HUES6 (cell line): Measurements from ENCODE around the gene KCNJ6.
"Not testable (repeated sequence)": the region's sequence is repeated elsewhere in the genome, so short reads cannot be mapped to it uniquely, and the experiment has no call there.

Experiments used
- H3K27ac ChIP-seq: 2 replicates; pipeline ENCODE4 v1.7.0; 2013; ENCODE audit warnings: low read depth, mild to moderate bottlenecking, low read length, inconsistent platforms
- H3K27me3 ChIP-seq: 2 replicates; pipeline ENCODE4 v1.6.1; 2013; ENCODE audit warnings: low read length; ENCODE audit not compliant: control insufficient read depth, insufficient read depth
- H3K36me3 ChIP-seq: 2 replicates; pipeline ENCODE4 v1.6.1; 2013; ENCODE audit warnings: low read length; ENCODE audit not compliant: control insufficient read depth, insufficient read depth
- H3K4me1 ChIP-seq: 2 replicates; pipeline ENCODE4 v1.6.1; 2013; ENCODE audit warnings: low read length; ENCODE audit not compliant: control insufficient read depth, insufficient read depth
- H3K4me3 ChIP-seq: 2 replicates; pipeline ENCODE4 v1.5.1; 2013; ENCODE audit warnings: low read depth, low read length
- H3K9ac ChIP-seq: one replicate; pipeline ENCODE4 v1.6.1; 2013; ENCODE audit warnings: mild to moderate bottlenecking, low read length
- H3K9me3 ChIP-seq: 2 replicates; pipeline ENCODE4 v1.6.1; 2013; ENCODE audit warnings: low read depth, low read length; ENCODE audit not compliant: control insufficient read depth, insufficient read depth

The KCNJ6 gene

DNA sequence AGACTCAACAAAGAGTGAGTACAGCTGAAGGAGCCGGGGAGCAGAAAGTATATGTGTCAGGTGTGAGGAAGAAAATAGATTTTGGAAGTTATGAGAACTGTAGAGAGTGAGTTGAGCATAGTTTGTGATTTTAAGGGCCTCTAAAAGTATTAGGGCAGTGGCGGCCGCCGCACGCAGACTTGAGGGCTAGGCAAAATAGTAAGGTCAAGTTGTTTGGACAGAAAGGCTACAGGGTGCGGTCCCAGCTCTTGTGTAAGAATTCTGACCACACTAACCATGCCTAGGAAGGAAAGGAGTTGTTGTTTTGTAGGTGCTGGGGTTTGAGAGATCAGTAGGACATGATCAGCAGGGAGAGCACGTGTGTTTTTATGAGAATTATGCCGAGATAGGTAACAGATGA is 327.6 kb downstream of the KCNJ6 start:
- not testable (repeated sequence) for H3K4me3 ChIP-seq, H3K9ac ChIP-seq, H3K27ac ChIP-seq, H3K27me3 ChIP-seq, H3K9me3 ChIP-seq
- Histone ChIP-seq H3K4me1 (peaks cover 29% of the 10 kb centered on the region), H3K36me3 (peaks cover 19% of the 10 kb centered on the region; the same call in 1 of the 2 replicates)

- Histone ChIP-seq H3K9ac (no peak overlapping the region), H3K27me3 (no peaks in the 10 kb centered on the region), H3K27ac (peak overlapping the region; percentile 20; the same call in 1 of the 2 replicates), H3K9me3 (no peaks in the 10 kb centered on the region), H3K4me3 (no peak overlapping the region; the same call in 1 of the 2 replicates), H3K36me3 (peaks cover 19% of the 10 kb centered on the region; the same call in 1 of the 2 replicates), H3K4me1 (peaks cover 19% of the 10 kb centered on the region)
These were observed 328.6 kb downstream of the KCNJ6 start for GRCh38 chr21:37587635-37588177.

DNA sequence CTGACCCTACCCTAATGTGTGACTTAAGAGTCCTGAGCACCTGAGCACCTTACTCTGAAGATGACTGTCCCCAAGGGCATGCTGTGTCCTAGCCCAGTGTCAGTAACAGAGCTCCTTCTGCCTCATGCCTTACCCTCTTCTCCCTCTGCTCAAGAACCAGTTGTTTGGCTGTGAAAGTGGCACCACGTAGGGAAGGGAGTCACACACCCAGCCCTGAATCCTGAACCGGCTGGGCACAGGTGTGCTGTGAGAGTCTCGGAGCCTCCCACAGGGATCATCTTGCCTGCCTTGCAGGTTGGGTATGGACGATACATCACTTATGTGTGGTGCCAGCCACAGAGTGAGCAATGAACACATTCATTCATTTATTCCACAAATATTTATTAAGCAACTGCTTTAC is 329.1 kb downstream of the KCNJ6 start:
- Histone ChIP-seq H3K9me3 (no peaks in the 10 kb centered on the region), H3K27me3 (no peaks in the 10 kb centered on the region), H3K27ac (peak overlapping the region; percentile 20; the same call in 1 of the 2 replicates)

GRCh38 chr21:37582590-37582989 is 333.7 kb downstream of the KCNJ6 start:
- no peak overlapping the region for H3K9ac ChIP-seq
- peaks cover 22% of the 10 kb centered on the region for H3K9me3 ChIP-seq
- H3K27ac ChIP-seq, result no peak overlapping the region
- H3K4me1 ChIP-seq, result peaks cover 4% of the 10 kb centered on the region; the same call in 1 of the 2 replicates
- no peak overlapping the region for H3K4me3 ChIP-seq
- no peaks in the 10 kb centered on the region for H3K27me3 ChIP-seq
- peaks cover 8% of the 10 kb centered on the region; the same call in 1 of the 2 replicates for H3K36me3 ChIP-seq

More for the DNA sequence above, 329.1 kb downstream of the KCNJ6 start:
- Histone ChIP-seq H3K4me3 (no peak overlapping the region), H3K4me1 (peaks cover 15% of the 10 kb centered on the region; the same call in 1 of the 2 replicates), H3K36me3 (peaks cover 19% of the 10 kb centered on the region; the same call in 1 of the 2 replicates), H3K9ac (no peak overlapping the region)

- Histone ChIP-seq H3K4me1 (no peaks in the 10 kb centered on the region), H3K27me3 (no peaks in the 10 kb centered on the region), H3K36me3 (no peaks in the 10 kb centered on the region), H3K27ac (no peak overlapping the region), H3K9me3 (peaks cover 30% of the 10 kb centered on the region), H3K9ac (no peak overlapping the region), H3K4me3 (no peak overlapping the region)
These were observed 335.6 kb downstream of the KCNJ6 start for GRCh38 chr21:37580666-37581065.

- Histone ChIP-seq H3K9me3 (peaks cover 30% of the 10 kb centered on the region), H3K4me3 (no peak overlapping the region), H3K4me1 (no peaks in the 10 kb centered on the region), H3K36me3 (no peaks in the 10 kb centered on the region), H3K27me3 (no peaks in the 10 kb centered on the region), H3K9ac (no peak overlapping the region), H3K27ac (no peak overlapping the region)
These were observed 336.9 kb downstream of the KCNJ6 start for GRCh38 chr21:37579356-37579755.

- no peaks in the 10 kb centered on the region for H3K27me3 ChIP-seq
- no peak overlapping the region for H3K9ac ChIP-seq
- H3K4me1 ChIP-seq, result no peaks in the 10 kb centered on the region
- no peaks in the 10 kb centered on the region for H3K36me3 ChIP-seq
- no peak overlapping the region for H3K27ac ChIP-seq
- no peak overlapping the region for H3K4me3 ChIP-seq
- peaks cover 30% of the 10 kb centered on the region for H3K9me3 ChIP-seq
These were observed 337.7 kb downstream of the KCNJ6 start for GRCh38 chr21:37578471-37579126.

- H3K27me3 ChIP-seq, result not testable (repeated sequence)
- peaks cover 30% of the 10 kb centered on the region for H3K9me3 ChIP-seq
These were observed 339.3 kb downstream of the KCNJ6 start for GRCh38 chr21:37576929-37577328.

DNA sequence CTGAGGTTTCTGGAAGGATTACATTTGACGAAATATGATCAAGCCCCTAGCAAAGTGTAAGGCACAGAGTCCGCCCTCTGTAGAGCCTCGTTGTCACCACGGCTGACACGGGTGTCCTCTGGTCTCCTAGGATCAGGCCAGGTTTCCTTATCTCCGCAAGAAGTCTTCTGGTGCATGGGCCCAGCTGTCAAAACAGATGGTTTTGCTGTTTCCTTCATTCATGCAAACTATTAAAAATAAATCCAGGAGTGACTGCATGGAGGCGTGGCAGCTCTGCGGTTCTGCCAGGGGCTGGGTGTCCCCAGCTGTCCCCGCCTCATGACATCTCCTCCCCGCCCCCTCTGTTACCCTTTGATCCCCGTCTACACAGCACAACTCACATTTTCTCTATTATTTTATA is 340.7 kb downstream of the KCNJ6 start:
- no peak overlapping the region for H3K27ac ChIP-seq
- no peaks in the 10 kb centered on the region for H3K4me1 ChIP-seq
- no peak overlapping the region for H3K4me3 ChIP-seq
- H3K36me3 ChIP-seq, result no peaks in the 10 kb centered on the region
- peaks cover 26% of the 10 kb centered on the region for H3K9me3 ChIP-seq
- no peak overlapping the region for H3K9ac ChIP-seq
- no peaks in the 10 kb centered on the region for H3K27me3 ChIP-seq

More at GRCh38 chr21:37576929-37577328, 339.3 kb downstream of the KCNJ6 start:
- not testable (repeated sequence) for H3K36me3 ChIP-seq, H3K4me3 ChIP-seq, H3K9ac ChIP-seq, H3K4me1 ChIP-seq, H3K27ac ChIP-seq

DNA sequence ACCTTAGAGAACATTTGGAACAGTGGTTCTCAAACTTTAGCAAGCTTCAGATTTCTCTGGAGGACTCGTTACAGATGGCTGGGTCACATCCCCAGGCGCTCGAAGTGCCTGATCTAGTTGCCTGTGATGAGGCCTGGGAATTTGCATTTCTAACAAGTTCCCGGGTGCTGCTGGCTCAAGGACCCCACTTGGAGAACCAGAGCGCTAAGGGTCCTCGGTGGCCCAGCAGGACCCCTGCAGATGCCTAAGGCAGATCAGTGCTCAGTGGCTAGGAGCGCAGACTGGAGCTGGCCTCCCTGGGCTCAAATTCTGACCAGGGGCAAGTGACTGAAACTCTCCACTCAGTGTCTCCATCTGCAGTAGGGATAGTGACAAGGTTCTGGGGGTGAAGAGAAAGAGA is 341.5 kb downstream of the KCNJ6 start:
- H3K9me3 ChIP-seq, result peaks cover 26% of the 10 kb centered on the region
- H3K9ac ChIP-seq, result no peak overlapping the region
- H3K27ac ChIP-seq, result no peak overlapping the region
- no peaks in the 10 kb centered on the region for H3K36me3 ChIP-seq
- H3K27me3 ChIP-seq, result no peaks in the 10 kb centered on the region
- H3K4me3 ChIP-seq, result no peak overlapping the region
- no peaks in the 10 kb centered on the region for H3K4me1 ChIP-seq

DNA sequence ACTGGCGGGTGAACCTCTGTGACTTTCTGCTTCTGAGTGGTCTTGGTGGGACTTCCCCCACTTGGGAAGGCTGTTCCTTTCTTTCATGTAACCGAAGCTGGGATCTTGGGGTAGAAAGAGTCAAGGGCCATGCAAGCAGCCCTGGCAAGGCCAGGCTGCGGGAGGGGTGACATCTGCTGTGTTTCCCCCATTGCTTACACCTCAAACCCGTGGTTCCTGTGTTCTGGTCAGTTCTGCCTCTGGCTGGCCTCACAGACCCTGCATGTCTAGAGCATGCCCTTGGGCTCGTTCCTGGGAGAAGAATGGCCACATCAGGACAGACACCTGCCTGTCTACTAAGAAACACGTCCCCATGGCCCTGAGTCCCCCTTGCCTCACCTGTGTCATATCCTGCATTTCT is 341.9 kb downstream of the KCNJ6 start:
- Histone ChIP-seq H3K9me3 (peaks cover 23% of the 10 kb centered on the region), H3K36me3 (no peaks in the 10 kb centered on the region), H3K27me3 (no peaks in the 10 kb centered on the region), H3K9ac (no peak overlapping the region), H3K4me1 (no peaks in the 10 kb centered on the region), H3K4me3 (no peak overlapping the region), H3K27ac (no peak overlapping the region)
